K562 (cell line): Measurements from ENCODE around the gene PRTN3. TPM values are rescaled to one million over a fixed set of nuclear protein-coding genes. Genes with fewer than 3 reads are reported as not detected.

Source experiments
- ATAC-seq: fragments of 200-7000 bp; cut with Tn5 transposase; 3 replicates; pipeline ENCODE4 v1.9.1; 2020; ENCODE audit warnings: moderate library complexity
- BruUV-seq: library from RNA; stranded (reverse); fragments of 400-500 nt; replicated peaks from 2 replicates; lab custom pipeline; 2021; lab: Mats Ljungman, UMichigan
- CTCF ChIA-PET: fragments of 300-600 bp; formaldehyde crosslinking; extraction: SDS; loops from one replicate; lab custom pipeline; 2021; ENCODE audit warnings: low intra/inter-chr PET ratio; lab: Yijun Ruan, JAX
- POLR2A ChIA-PET: fragments of 300-600, 350-650 bp; sonication (Branson Sonifier 250); formaldehyde crosslinking; extraction: SDS; loops from one replicate; lab custom pipeline; 2021; ENCODE audit warnings: antibody characterized with exemption, inconsistent platforms; lab: Yijun Ruan, JAX
- DNase-seq, 4 experiments: peaks; one replicate each; pipeline versions ENCODE4 v3.0.0 to v3.0.0-alpha.2; 2011 to 2018; ENCODE audit warnings: low spot score in 3 of 4, mixed read lengths in 3 of 4; ENCODE audit errors: extremely low read depth in 1 of 4
- FAIRE-seq: peaks from 2 replicates; lab custom pipeline; 2011; peaks lifted over from hg19 to GRCh38; lab: Jason Lieb, UNC
- H2AFZ ChIP-seq: 2 replicates; pipeline ENCODE4 v1.6.0; 2011; ENCODE audit warnings: low read depth, low read length, control low read depth, inconsistent platforms
- H3K27ac ChIP-seq: fragments of 200-600 bp; 3 replicates; pipeline ENCODE4 v1.8.0; 2011; ENCODE audit warnings: low read depth, mild to moderate bottlenecking, control low read depth, inconsistent platforms, low read length, moderate library complexity, mixed read lengths; ENCODE audit errors: extremely low read depth
- H3K27me3 ChIP-seq, 2 experiments: fragments of 300-600 bp in 1 of 2; 2 replicates in 1 of 2; 3 replicates in 1 of 2; pipeline versions ENCODE4 v1.6.0 to v1.8.0; 2011; ENCODE audit warnings: inconsistent platforms in 2 of 2, low read length in 2 of 2, mild to moderate bottlenecking in 1 of 2, mixed read lengths in 1 of 2, moderate library complexity in 1 of 2; ENCODE audit not compliant: control insufficient read depth in 2 of 2, insufficient read depth in 2 of 2
- H3K36me3 ChIP-seq: fragments of 300-600 bp; 3 replicates; pipeline ENCODE4 v1.8.0; 2011; ENCODE audit warnings: mild to moderate bottlenecking, low read length, inconsistent platforms; ENCODE audit not compliant: control insufficient read depth, insufficient read depth
- H3K4me1 ChIP-seq, 2 experiments: fragments of 200-600 bp in 1 of 2; replicated peaks in 1 of 2; 2 replicates in 1 of 2; 3 replicates in 1 of 2; pipeline versions ENCODE4 v1.5.1 to v1.8.0; 2011; ENCODE audit warnings: inconsistent platforms in 2 of 2, low read length in 2 of 2, mild to moderate bottlenecking in 1 of 2, mixed read lengths in 1 of 2, moderate library complexity in 1 of 2; ENCODE audit not compliant: control insufficient read depth in 2 of 2, insufficient read depth in 2 of 2
- H3K4me2 ChIP-seq: 2 replicates; pipeline ENCODE4 v1.6.1; 2011; ENCODE audit warnings: low read length, control low read depth, inconsistent platforms, mixed read lengths; ENCODE audit not compliant: insufficient read depth
- H3K4me3 ChIP-seq: fragments of 200-600 bp; sonication (generic), shearing (Covaris generic); 2 replicates; pipeline ENCODE4 v1.5.1; 2016; ENCODE audit warnings: control low read depth, inconsistent platforms
- H3K79me2 ChIP-seq: fragments of 200-600 bp; 3 replicates; pipeline ENCODE4 v1.8.0; 2011; ENCODE audit warnings: low read length, inconsistent platforms; ENCODE audit not compliant: control insufficient read depth, insufficient read depth
- H3K9ac ChIP-seq, 2 experiments: 2 replicates each; pipeline versions ENCODE4 v1.6.0 to v1.6.1; 2011; ENCODE audit warnings: low read depth in 2 of 2, low read length in 2 of 2, control low read depth in 1 of 2, inconsistent platforms in 1 of 2, mild to moderate bottlenecking in 1 of 2, mixed read lengths in 1 of 2; ENCODE audit not compliant: insufficient read depth in 1 of 2
- H3K9me1 ChIP-seq: one replicate; pipeline ENCODE4 v1.6.0; 2011; ENCODE audit warnings: inconsistent platforms, mild to moderate bottlenecking, low read length, moderate library complexity; ENCODE audit not compliant: control insufficient read depth, insufficient read depth
- H3K9me3 ChIP-seq: replicated peaks from 2 replicates; pipeline ENCODE4 v1.5.1; 2011; ENCODE audit warnings: low read depth, low read length, inconsistent platforms; ENCODE audit not compliant: control insufficient read depth, insufficient read depth
- H4K20me1 ChIP-seq: replicated peaks from 2 replicates; pipeline ENCODE4 v1.6.1; 2011; ENCODE audit warnings: low read length, inconsistent platforms, mixed read lengths; ENCODE audit not compliant: control insufficient read depth, insufficient read depth
- CHD1 ChIP-seq: fragments of 200-600 bp; sonication (generic); IDR thresholded peaks from one replicate; pipeline ENCODE4 v1.6.1; 2012; ENCODE audit warnings: mild to moderate bottlenecking, moderate library complexity, low read length, inconsistent platforms
- CSDE1 ChIP-seq, 2 experiments: fragments of 450-650 bp; IDR thresholded peaks; 2 replicates each; pipeline ENCODE4 v1.6.1; 2016; ENCODE audit warnings: mild to moderate bottlenecking in 1 of 2
- DIDO1 ChIP-seq: fragments of 450-650 bp; IDR thresholded peaks from 2 replicates; pipeline ENCODE4 v1.6.1; 2016; ENCODE audit warnings: low read depth, missing biosample characterization, missing genetic modification characterization
- FOXK1 ChIP-seq: sonication (generic); formaldehyde crosslinking; IDR thresholded peaks from 2 replicates; pipeline ENCODE4 v1.8.0; 2022; ENCODE audit warnings: missing genetic modification reagents, mild to moderate bottlenecking, borderline replicate concordance
- HDAC1 ChIP-seq, 2 experiments: fragments of 450-650 bp; IDR thresholded peaks; 2 replicates each; pipeline ENCODE4 v1.6.1; 2016 to 2017; ENCODE audit warnings: inconsistent platforms in 1 of 2, mild to moderate bottlenecking in 1 of 2, moderate library complexity in 1 of 2
- MYNN ChIP-seq, 2 experiments: sonication (generic); formaldehyde crosslinking in 1 of 2; IDR thresholded peaks; 2 replicates each; pipeline versions ENCODE4 v1.5.0 to v1.6.1; 2016 to 2020; ENCODE audit warnings: antibody characterized with exemption in 1 of 2, missing genetic modification reagents in 1 of 2
- POLR3A ChIP-seq: IDR thresholded peaks from 2 replicates; pipeline ENCODE4 v1.6.1; 2011; ENCODE audit warnings: borderline replicate concordance, mild to moderate bottlenecking, moderate library complexity; ENCODE audit not compliant: insufficient read length, insufficient read depth; ENCODE audit errors: extremely low read depth
- RBM25 ChIP-seq: fragments of 200-400 bp; formaldehyde crosslinking; IDR thresholded peaks from 2 replicates; pipeline ENCODE4 v1.6.1; 2018; ENCODE audit warnings: low read length, low read depth, moderate library complexity; ENCODE audit not compliant: severe bottlenecking
- RBM39 ChIP-seq: fragments of 200-400 bp; formaldehyde crosslinking; optimal IDR thresholded peaks from 2 replicates; pipeline ENCODE3; 2018; ENCODE audit warnings: low read depth, low read length
- SNRNP70 ChIP-seq: fragments of 200-400 bp; formaldehyde crosslinking; optimal IDR thresholded peaks from 2 replicates; pipeline ENCODE3; 2017; ENCODE audit warnings: low read depth, low read length
- TOE1 ChIP-seq, 2 experiments: fragments of 450-650 bp in 1 of 2; sonication (generic) in 1 of 2; formaldehyde crosslinking in 1 of 2; IDR thresholded peaks; 2 replicates each; pipeline versions ENCODE4 v1.7.1 to v1.8.0; 2016 to 2022; ENCODE audit warnings: borderline replicate concordance in 2 of 2, mild to moderate bottlenecking in 2 of 2, antibody characterized with exemption in 1 of 2, inconsistent platforms in 1 of 2, low read depth in 1 of 2, missing genetic modification reagents in 1 of 2, moderate library complexity in 1 of 2
- YY1 ChIP-seq, 3 experiments: IDR thresholded peaks; 2 replicates each; pipeline ENCODE4 v1.6.1; 2011; ENCODE audit warnings: low read length in 2 of 3, mild to moderate bottlenecking in 2 of 3, moderate library complexity in 2 of 3, borderline replicate concordance in 1 of 3, control low read depth in 1 of 3, low read depth in 1 of 3; ENCODE audit not compliant: insufficient read depth in 3 of 3, insufficient replicate concordance in 2 of 3, control insufficient read depth in 1 of 3, insufficient read length in 1 of 3; ENCODE audit errors: extremely low read depth in 1 of 3
- ZNF589 ChIP-seq: fragments of 200-800 bp; sonication (Bioruptor generic); IDR thresholded peaks from 2 replicates; pipeline ENCODE4 v1.6.1; 2016; ENCODE audit warnings: low read depth, missing genetic modification characterization, missing compliant biosample characterization
- WGBS: fragments of 100-300 bp; shearing (Covaris generic); methylation state at CpG from one replicate; pipeline ENCODE4 v1.1.6; 2016; ENCODE audit warnings: low coverage, mixed read lengths; ENCODE audit not compliant: insufficient coverage; ENCODE audit errors: missing lambda C conversion rate; 5-methylcytosine and 5-hydroxymethylcytosine counted together
- in situ Hi-C: fragments of 300-500 bp; cut with MboI; formaldehyde crosslinking; loops from 4 replicates; pipeline ENCODE4 v1.15.0; 2018; ENCODE audit warnings: inconsistent platforms, mixed read lengths
- intact Hi-C: fragments of 100-400 bp; cut with micrococcal nuclease; formaldehyde crosslinking; loops from 2 replicates; pipeline ENCODE4 v1.14.2; 2022
- polyA plus RNA-seq, 8 experiments: library from polyadenylated mRNA; depleted of rRNA in 4 of 8; stranded (reverse) in 5 of 8; unstranded in 3 of 8; fragments of >200 nt; fragmentation: Nextera tagmentation in 2 of 8; fragmentation: Illumina TruSeq in 1 of 8; extraction: Ambion mirVana in 2 of 8; extraction: Trizol in 1 of 8; gene quantifications; 2 replicates each; pipeline versions ENCODE4 v1.2.1 to v1.2.3, GENCODE V29; 2011 to 2014; ENCODE audit warnings: inconsistent platforms in 1 of 8, missing spikeins in 1 of 8
- total RNA-seq, 7 experiments: library from RNA; depleted of rRNA in 6 of 7; stranded (reverse); fragments of >200 nt in 6 of 7; fragmentation: Illumina TruSeq in 2 of 7; extraction: Trizol in 2 of 7; gene quantifications; 2 replicates each; pipeline versions ENCODE4 v1.2.1 to v1.2.3, GENCODE V29; 2011 to 2021; ENCODE audit warnings: low replicate concordance in 1 of 7
- TF ChIP-seq, protein P1 (sequence below), 2 experiments: fragments of 450-650 bp; conservative IDR thresholded peaks; 2 replicates each; pipeline ENCODE4 v1.6.1; 2017; ENCODE audit warnings: mild to moderate bottlenecking in 2 of 2, moderate library complexity in 2 of 2
- TF ChIP-seq, protein P2 (sequence below): fragments of 200-800 bp; sonication (Bioruptor generic); IDR thresholded peaks from 2 replicates; pipeline ENCODE4 v1.6.1; 2017; ENCODE audit warnings: missing genetic modification characterization, missing compliant biosample characterization

PRTN3 gene
- total and polyA plus RNA-seq, 9 of the 15 experiments (the other 6 are each of a cell fraction or from before 2014, with no cell fraction given) = 0.14 to 0.86 (median 0.43) TPM; not detected in 3

DNA sequence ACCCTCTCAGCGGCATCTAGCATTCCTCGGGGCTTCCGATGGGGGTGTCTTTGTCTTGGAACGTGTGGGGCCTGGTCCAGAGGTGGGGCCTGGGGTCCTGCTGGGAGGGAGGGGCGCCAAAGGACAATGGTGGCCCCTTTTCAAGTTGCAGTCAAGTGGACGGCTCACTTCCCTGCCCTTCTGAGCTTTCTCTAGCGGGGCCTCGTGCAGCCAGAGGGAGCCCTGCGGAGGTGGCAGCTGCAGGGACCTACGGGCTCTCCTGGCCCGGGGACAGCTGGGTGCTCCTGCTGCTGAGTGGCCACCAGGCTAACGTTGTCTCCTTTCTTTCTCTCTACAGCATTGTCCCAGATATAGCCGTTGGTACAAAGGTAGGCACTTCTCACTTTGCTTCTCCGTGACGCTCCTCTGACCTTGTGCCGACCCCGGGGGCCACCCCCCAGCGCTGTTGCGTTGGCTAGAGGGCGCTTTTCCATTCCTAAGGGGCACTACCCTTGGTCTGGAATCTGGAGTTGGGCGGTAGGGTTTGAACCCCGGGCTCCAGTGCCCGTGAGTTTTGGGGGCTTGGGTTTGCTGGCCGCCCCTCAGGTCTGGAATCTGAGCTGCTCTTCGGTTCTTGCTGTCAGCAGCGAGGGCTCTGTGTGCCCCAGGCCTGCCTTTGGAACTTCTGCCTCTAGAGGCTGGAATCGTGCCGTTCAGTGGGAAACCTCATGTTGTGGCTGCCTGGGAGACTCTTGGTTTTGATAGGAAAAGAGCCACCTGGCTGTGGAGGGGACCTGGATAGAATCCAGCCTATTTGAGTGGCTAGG, 41.5 kb upstream of the PRTN3 start:
- peaks cover 80% of the 10 kb centered on the region for H3K79me2 ChIP-seq
- H3K27me3 ChIP-seq = no peaks in the 10 kb centered on the region
- under 1% methylated on average over 27 of the region's 28 CpGs for WGBS
- H2AFZ ChIP-seq = no peak overlapping the region
- peak in 3 of 4 experiments; percentile 11 to 64 (median 28) for DNase-seq
- peaks cover 16% of the 10 kb centered on the region for H3K9me1 ChIP-seq
- H3K4me3 ChIP-seq = peak overlapping the region; percentile 99
- ChIA-PET POLR2A (interaction anchor here (0.6 to 2.4 kb wide), 15 partner anchors 9 to 342 kb away, joined by 3 to 20 read pairs (median 3); no protein-coding TSS in a partner anchor), CTCF (interaction anchor here (0.7 to 1.1 kb wide), 2 partner anchors 28 to 122 kb away, joined by 3 read pairs; no protein-coding TSS in a partner anchor)
- FAIRE-seq = peak; percentile 72
- H3K4me2 ChIP-seq = peak overlapping the region; percentile 85
- intact Hi-C loops (loop anchor here (1.0 kb wide), 1 partner anchor 28 kb away; no protein-coding TSS in a partner anchor), in situ Hi-C loops (no loop called here)
- H3K27ac ChIP-seq = peak overlapping the region; percentile 98
- H3K4me1 ChIP-seq = peaks cover 22 to 78% of the 10 kb centered on the region in 2 experiments
- peak; percentile 10 for ATAC-seq
- H3K9me3 ChIP-seq = no peaks in the 10 kb centered on the region; the same call in 1 of the 2 replicates
- H4K20me1 ChIP-seq = peaks cover 61% of the 10 kb centered on the region
- BruUV-seq = no TSS peak
- H3K9ac ChIP-seq = peak overlapping the region; percentile 98 to 99
- peaks cover 62% of the 10 kb centered on the region for H3K36me3 ChIP-seq
- TF ChIP-seq CSDE1 (IDR thresholded peaks at IDR 0.05) (no peak), RBM25 (no peak), MYNN (IDR thresholded peaks at IDR 0.05) (0 out of 2 replicates have a peak, but pooled peaks have one; percentile 25), MYNN (CRISPR knock-in tag; IDR thresholded peaks at IDR 0.05) (no peak), TOE1 (IDR thresholded peaks at IDR 0.05; ENCODE audit: borderline replicate concordance) (no peak), TOE1 (CRISPR knock-in tag; IDR thresholded peaks at IDR 0.05; ENCODE audit: borderline replicate concordance, low read depth) (0 out of 2 replicates have a peak, but pooled peaks have one; percentile 41), ZNF589 (CRISPR knock-in tag) (0 out of 2 replicates have a peak, but pooled peaks have one; percentile 36), HDAC1 (IDR thresholded peaks at IDR 0.05) (0 out of 4 replicates have a peak, but pooled peaks of 1 of the 2 experiments have one; percentile 28), YY1 (IDR thresholded peaks at IDR 0.05; ENCODE audit: borderline replicate concordance in 1 of 3, control insufficient read depth in 1 of 3, extremely low read depth in 1 of 3, insufficient read depth in 3 of 3, insufficient read length in 1 of 3, insufficient replicate concordance in 2 of 3, low read depth in 1 of 3, low read length in 2 of 3) (peak in 1 of 3 experiments; percentile 13), FOXK1 (no peak), RBM39 (peak; percentile 37), POLR3A (no peak), CHD1 (peak; percentile 42), SNRNP70 (peak; percentile 60), DIDO1 (tag) (no peak)
- TF ChIP-seq, protein P1, sequence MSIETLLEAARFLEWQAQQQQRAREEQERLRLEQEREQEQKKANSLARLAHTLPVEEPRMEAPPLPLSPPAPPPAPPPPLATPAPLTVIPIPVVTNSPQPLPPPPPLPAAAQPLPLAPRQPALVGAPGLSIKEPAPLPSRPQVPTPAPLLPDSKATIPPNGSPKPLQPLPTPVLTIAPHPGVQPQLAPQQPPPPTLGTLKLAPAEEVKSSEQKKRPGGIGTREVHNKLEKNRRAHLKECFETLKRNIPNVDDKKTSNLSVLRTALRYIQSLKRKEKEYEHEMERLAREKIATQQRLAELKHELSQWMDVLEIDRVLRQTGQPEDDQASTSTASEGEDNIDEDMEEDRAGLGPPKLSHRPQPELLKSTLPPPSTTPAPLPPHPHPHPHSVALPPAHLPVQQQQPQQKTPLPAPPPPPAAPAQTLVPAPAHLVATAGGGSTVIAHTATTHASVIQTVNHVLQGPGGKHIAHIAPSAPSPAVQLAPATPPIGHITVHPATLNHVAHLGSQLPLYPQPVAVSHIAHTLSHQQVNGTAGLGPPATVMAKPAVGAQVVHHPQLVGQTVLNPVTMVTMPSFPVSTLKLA (conservative IDR thresholded peaks at IDR 0.05) = peak in 1 of 2 experiments; percentile 53; a peak in 2 of 4 replicates
- TF ChIP-seq, protein P2, sequence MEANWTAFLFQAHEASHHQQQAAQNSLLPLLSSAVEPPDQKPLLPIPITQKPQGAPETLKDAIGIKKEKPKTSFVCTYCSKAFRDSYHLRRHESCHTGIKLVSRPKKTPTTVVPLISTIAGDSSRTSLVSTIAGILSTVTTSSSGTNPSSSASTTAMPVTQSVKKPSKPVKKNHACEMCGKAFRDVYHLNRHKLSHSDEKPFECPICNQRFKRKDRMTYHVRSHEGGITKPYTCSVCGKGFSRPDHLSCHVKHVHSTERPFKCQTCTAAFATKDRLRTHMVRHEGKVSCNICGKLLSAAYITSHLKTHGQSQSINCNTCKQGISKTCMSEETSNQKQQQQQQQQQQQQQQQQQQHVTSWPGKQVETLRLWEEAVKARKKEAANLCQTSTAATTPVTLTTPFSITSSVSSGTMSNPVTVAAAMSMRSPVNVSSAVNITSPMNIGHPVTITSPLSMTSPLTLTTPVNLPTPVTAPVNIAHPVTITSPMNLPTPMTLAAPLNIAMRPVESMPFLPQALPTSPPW (CRISPR knock-in tag) = peak; percentile 54
